ENCODE data around the gene CCDC74A.
"Not testable (repeated sequence)": the region's sequence is repeated elsewhere in the genome, so short reads cannot be mapped to it uniquely, and the experiment has no call there.

GRCh38 chr2:131480351-131480750 lies 47.3 kb upstream of the CCDC74A start:
- TF ChIP-seq, protein P1, sequence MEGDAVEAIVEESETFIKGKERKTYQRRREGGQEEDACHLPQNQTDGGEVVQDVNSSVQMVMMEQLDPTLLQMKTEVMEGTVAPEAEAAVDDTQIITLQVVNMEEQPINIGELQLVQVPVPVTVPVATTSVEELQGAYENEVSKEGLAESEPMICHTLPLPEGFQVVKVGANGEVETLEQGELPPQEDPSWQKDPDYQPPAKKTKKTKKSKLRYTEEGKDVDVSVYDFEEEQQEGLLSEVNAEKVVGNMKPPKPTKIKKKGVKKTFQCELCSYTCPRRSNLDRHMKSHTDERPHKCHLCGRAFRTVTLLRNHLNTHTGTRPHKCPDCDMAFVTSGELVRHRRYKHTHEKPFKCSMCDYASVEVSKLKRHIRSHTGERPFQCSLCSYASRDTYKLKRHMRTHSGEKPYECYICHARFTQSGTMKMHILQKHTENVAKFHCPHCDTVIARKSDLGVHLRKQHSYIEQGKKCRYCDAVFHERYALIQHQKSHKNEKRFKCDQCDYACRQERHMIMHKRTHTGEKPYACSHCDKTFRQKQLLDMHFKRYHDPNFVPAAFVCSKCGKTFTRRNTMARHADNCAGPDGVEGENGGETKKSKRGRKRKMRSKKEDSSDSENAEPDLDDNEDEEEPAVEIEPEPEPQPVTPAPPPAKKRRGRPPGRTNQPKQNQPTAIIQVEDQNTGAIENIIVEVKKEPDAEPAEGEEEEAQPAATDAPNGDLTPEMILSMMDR (IDR thresholded peaks at IDR 0.05) = not testable (repeated sequence)
- TF ChIP-seq ZFX (IDR thresholded peaks at IDR 0.05; ENCODE audit: borderline replicate concordance) = not testable (repeated sequence)
